ENCODE data around the gene DIRAS2. TPM values are rescaled to one million over a fixed set of nuclear protein-coding genes. Genes with fewer than 3 reads are reported as not detected.

Gene DIRAS2
- total and polyA plus RNA-seq, 2 donors (not counting 3 experiments of a cell fraction or from before 2014, with no cell fraction given): not detected

DNA sequence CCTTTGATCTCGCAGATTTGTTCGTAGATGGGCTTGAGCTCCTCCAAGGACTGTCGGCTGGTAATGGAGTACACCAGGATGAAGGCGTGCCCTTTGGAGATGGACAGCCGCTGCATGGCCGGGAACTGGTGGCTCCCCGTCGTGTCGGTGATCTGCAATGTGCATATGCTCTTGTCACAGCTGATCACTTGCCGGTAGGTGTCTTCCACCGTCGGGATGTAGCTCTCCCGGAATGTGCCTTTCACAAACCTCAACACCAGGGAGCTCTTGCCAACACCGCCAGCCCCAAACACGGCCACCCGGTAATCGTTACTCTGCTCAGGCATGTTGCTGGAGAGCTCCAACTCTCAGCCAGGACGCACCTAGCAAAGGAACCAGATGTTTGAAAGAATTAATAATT lies 29.1 kb downstream of the DIRAS2 start:
- Histone ChIP-seq H3K9me3 (replicated peaks; ENCODE audit: control insufficient read depth, insufficient read depth, low read length) (peaks cover 6% of the 10 kb centered on the region), H3K4me3 (replicated peaks in 1 of 3; ENCODE audit: insufficient read depth in 1 of 3, low read depth in 1 of 3, low read length in 3 of 3) (no peak overlapping the region), H3K27ac (ENCODE audit: insufficient read depth, low read depth, low read length) (no peak overlapping the region), H3K9ac (replicated peaks; ENCODE audit: extremely low read depth, insufficient read depth, low read length) (no peak overlapping the region), H4K20me1 (replicated peaks; ENCODE audit: control insufficient read depth, extremely low read depth, insufficient read depth, low read length) (no peaks in the 10 kb centered on the region), H3K9me1 (replicated peaks; ENCODE audit: control insufficient read depth, extremely low read depth, insufficient read depth, low read length) (no peaks in the 10 kb centered on the region), H3K4me1 (ENCODE audit: control insufficient read depth, extremely low read depth, insufficient read depth, low read length) (no peaks in the 10 kb centered on the region), H3K4me2 (ENCODE audit: insufficient read depth, low read length) (no peak overlapping the region), H3K79me2 (ENCODE audit: control insufficient read depth, insufficient read depth, low read length) (no peaks in the 10 kb centered on the region), H3K27me3 (ENCODE audit: control insufficient read depth in 2 of 2, insufficient read depth in 2 of 2, low read length in 2 of 2) (no peaks in the 10 kb centered on the region), H2AFZ (ENCODE audit: low read depth, low read length) (no peak overlapping the region), H3K36me3 (ENCODE audit: control insufficient read depth in 2 of 2, extremely low read depth in 1 of 2, insufficient read depth in 2 of 2, low read length in 2 of 2) (no peaks in the 10 kb centered on the region)
- intact Hi-C loops (cut with micrococcal nuclease) (no loop called here), dilution Hi-C loops (cut with MboI; ENCODE audit: extremely low pct_ligation_motif_present, low sequenced_read_pairs) (no loop called here)
- FAIRE-seq (no peak), DNase-seq (ENCODE audit: low read depth, low spot score) (no peak)
- TF ChIP-seq JUN (IDR thresholded peaks at IDR 0.05; ENCODE audit: borderline replicate concordance, insufficient read depth, insufficient read length, low read depth): no peak
- TF ChIP-seq EZH2 (IDR thresholded peaks at IDR 0.05; ENCODE audit: borderline replicate concordance, low read depth, low read length, severe bottlenecking): no peak
- no peak for TF ChIP-seq FOS (IDR thresholded peaks at IDR 0.05; ENCODE audit: borderline replicate concordance, insufficient read depth, low read length)
- TF ChIP-seq, protein P1, sequence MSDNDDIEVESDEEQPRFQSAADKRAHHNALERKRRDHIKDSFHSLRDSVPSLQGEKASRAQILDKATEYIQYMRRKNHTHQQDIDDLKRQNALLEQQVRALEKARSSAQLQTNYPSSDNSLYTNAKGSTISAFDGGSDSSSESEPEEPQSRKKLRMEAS (IDR thresholded peaks at IDR 0.05; ENCODE audit: insufficient read depth, insufficient read length): no peak
- TF ChIP-seq POLR2A (IDR thresholded peaks at IDR 0.05; ENCODE audit: low read depth, low read length): no peak
- TF ChIP-seq MYC (IDR thresholded peaks at IDR 0.05; ENCODE audit: low read depth, low read length): no peak
- no peak for TF ChIP-seq GATA2 (IDR thresholded peaks at IDR 0.05; ENCODE audit: insufficient read depth, insufficient read length, low read depth, low read length)
- TF ChIP-seq, protein P2, sequence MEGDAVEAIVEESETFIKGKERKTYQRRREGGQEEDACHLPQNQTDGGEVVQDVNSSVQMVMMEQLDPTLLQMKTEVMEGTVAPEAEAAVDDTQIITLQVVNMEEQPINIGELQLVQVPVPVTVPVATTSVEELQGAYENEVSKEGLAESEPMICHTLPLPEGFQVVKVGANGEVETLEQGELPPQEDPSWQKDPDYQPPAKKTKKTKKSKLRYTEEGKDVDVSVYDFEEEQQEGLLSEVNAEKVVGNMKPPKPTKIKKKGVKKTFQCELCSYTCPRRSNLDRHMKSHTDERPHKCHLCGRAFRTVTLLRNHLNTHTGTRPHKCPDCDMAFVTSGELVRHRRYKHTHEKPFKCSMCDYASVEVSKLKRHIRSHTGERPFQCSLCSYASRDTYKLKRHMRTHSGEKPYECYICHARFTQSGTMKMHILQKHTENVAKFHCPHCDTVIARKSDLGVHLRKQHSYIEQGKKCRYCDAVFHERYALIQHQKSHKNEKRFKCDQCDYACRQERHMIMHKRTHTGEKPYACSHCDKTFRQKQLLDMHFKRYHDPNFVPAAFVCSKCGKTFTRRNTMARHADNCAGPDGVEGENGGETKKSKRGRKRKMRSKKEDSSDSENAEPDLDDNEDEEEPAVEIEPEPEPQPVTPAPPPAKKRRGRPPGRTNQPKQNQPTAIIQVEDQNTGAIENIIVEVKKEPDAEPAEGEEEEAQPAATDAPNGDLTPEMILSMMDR (IDR thresholded peaks at IDR 0.05; ENCODE audit: extremely low read depth in 1 of 2, insufficient read depth in 1 of 2, low read depth in 1 of 2, low read length in 2 of 2): no peak
- no peak for TF ChIP-seq POLR2AphosphoS5 (IDR thresholded peaks at IDR 0.05; ENCODE audit: insufficient read depth, low read depth, low read length)
- ChIA-PET POLR2A (no interaction called here), CTCF (no interaction called here)
- no TSS peak for BruUV-seq (replicated peaks)
